Ishikawa (cell line): ENCODE data around the gene TP53BP2.

Experiments used
- CEBPB ChIP-seq: IDR thresholded peaks from 2 replicates; pipeline ENCODE4 v1.6.1; 2012
- CREB1 ChIP-seq: IDR thresholded peaks from 2 replicates; pipeline ENCODE4 v1.6.1; 2012; ENCODE audit warnings: low read depth
- EGR1 ChIP-seq: IDR thresholded peaks from 2 replicates; pipeline ENCODE4 v1.6.1; 2012
- EP300 ChIP-seq: IDR thresholded peaks from 2 replicates; pipeline ENCODE4 v1.6.1; 2012; ENCODE audit warnings: borderline replicate concordance
- FOXM1 ChIP-seq: IDR thresholded peaks from 2 replicates; pipeline ENCODE4 v1.6.1; 2012; ENCODE audit warnings: low read depth, borderline replicate concordance
- NFIC ChIP-seq: IDR thresholded peaks from 2 replicates; pipeline ENCODE4 v1.6.1; 2012
- RAD21 ChIP-seq: IDR thresholded peaks from 2 replicates; pipeline ENCODE4 v1.6.1; 2012; ENCODE audit warnings: low read depth
- TAF1 ChIP-seq: IDR thresholded peaks from 2 replicates; pipeline ENCODE4 v1.6.1; 2012; ENCODE audit warnings: low read depth, mild to moderate bottlenecking
- TCF12 ChIP-seq: IDR thresholded peaks from 2 replicates; pipeline ENCODE4 v1.6.1; 2012; ENCODE audit warnings: low read depth
- TEAD4 ChIP-seq: IDR thresholded peaks from 2 replicates; pipeline ENCODE4 v1.6.1; 2012
- YY1 ChIP-seq: IDR thresholded peaks from 2 replicates; pipeline ENCODE4 v1.6.1; 2012; ENCODE audit warnings: low read depth
- ZBTB7A ChIP-seq: IDR thresholded peaks from 2 replicates; pipeline ENCODE4 v1.6.1; 2012; ENCODE audit warnings: low read depth
- TF ChIP-seq, protein P1 (sequence below): IDR thresholded peaks from 2 replicates; pipeline ENCODE4 v1.6.1; 2012
- TF ChIP-seq, protein P2 (sequence below): IDR thresholded peaks from 2 replicates; pipeline ENCODE4 v1.6.1; 2012
- TF ChIP-seq, protein P3 (sequence below): IDR thresholded peaks from 2 replicates; pipeline ENCODE4 v1.6.1; 2012; ENCODE audit warnings: low read depth, mild to moderate bottlenecking

TP53BP2 gene

DNA sequence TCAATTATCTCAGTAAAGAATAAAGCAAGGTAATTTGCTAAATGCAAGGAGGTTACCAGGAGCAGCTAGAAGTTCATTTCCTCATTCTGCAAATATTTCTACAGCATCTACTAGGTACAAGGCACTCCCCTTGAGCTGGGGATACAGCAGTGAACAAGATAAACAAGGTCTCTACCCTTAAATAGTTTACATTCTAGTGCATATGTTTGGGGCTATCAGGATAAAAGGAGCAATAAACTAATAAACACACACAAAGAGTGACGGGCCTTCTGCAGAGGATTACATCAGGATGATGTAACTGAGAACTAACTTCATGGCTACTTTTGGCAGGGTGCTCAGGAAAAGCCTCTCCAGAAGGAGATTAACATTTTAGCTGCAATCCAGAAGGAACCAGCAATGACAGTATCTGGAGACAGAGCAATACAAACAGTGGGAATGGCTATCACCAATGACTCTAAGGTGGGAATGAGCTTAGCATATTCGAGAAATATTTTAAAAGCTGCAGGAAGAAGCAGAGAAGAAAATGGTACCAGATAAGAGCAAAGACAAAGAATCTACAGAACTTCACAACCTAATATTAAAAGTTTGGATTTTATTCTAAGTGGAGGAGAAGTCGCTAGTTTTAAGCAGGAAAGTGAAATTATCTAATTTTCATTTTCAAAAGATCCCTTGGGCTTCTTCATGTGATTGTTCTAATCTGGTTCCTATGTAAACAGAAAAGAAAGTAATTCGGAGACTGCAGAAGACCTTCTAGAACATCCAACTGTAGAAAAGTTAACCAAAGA, 25.8 kb downstream of the TP53BP2 start:
- TF ChIP-seq EP300 (no peak), TCF12 (no peak), CEBPB (no peak), CREB1 (no peak), RAD21 (no peak), TEAD4 (no peak), NFIC (no peak), FOXM1 (no peak), ZBTB7A (no peak)
- TF ChIP-seq, protein P1, sequence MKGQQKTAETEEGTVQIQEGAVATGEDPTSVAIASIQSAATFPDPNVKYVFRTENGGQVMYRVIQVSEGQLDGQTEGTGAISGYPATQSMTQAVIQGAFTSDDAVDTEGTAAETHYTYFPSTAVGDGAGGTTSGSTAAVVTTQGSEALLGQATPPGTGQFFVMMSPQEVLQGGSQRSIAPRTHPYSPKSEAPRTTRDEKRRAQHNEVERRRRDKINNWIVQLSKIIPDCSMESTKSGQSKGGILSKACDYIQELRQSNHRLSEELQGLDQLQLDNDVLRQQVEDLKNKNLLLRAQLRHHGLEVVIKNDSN: no peak
- TF ChIP-seq, protein P2, sequence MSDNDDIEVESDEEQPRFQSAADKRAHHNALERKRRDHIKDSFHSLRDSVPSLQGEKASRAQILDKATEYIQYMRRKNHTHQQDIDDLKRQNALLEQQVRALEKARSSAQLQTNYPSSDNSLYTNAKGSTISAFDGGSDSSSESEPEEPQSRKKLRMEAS: no peak
- TF ChIP-seq, protein P3, sequence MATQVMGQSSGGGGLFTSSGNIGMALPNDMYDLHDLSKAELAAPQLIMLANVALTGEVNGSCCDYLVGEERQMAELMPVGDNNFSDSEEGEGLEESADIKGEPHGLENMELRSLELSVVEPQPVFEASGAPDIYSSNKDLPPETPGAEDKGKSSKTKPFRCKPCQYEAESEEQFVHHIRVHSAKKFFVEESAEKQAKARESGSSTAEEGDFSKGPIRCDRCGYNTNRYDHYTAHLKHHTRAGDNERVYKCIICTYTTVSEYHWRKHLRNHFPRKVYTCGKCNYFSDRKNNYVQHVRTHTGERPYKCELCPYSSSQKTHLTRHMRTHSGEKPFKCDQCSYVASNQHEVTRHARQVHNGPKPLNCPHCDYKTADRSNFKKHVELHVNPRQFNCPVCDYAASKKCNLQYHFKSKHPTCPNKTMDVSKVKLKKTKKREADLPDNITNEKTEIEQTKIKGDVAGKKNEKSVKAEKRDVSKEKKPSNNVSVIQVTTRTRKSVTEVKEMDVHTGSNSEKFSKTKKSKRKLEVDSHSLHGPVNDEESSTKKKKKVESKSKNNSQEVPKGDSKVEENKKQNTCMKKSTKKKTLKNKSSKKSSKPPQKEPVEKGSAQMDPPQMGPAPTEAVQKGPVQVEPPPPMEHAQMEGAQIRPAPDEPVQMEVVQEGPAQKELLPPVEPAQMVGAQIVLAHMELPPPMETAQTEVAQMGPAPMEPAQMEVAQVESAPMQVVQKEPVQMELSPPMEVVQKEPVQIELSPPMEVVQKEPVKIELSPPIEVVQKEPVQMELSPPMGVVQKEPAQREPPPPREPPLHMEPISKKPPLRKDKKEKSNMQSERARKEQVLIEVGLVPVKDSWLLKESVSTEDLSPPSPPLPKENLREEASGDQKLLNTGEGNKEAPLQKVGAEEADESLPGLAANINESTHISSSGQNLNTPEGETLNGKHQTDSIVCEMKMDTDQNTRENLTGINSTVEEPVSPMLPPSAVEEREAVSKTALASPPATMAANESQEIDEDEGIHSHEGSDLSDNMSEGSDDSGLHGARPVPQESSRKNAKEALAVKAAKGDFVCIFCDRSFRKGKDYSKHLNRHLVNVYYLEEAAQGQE: no peak

DNA sequence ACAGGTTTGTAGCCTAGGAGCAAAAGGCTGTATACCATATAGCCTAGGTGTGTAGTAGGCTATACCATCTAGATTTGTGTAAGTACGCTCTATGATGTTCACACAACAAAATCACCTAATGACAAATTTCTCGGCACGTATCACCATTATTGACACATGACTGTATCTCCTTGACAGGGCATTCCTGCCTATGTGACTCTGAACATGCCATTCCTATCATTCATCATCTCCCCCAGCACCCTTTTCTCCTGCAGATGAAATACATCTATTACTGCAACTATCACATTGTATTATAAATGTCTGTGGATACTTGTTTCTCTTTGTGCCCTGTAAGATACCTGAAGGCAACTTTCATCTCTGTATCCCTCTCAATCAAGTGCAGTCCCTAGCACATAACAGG, 29.9 kb downstream of the TP53BP2 start:
- TF ChIP-seq, protein P3: no peak
- TF ChIP-seq TEAD4: no peak
- no peak for TF ChIP-seq NFIC
- no peak for TF ChIP-seq YY1
- TF ChIP-seq CREB1: no peak
- TF ChIP-seq TAF1: no peak
- TF ChIP-seq TCF12: no peak
- TF ChIP-seq, protein P2: no peak
- no peak for TF ChIP-seq RAD21
- TF ChIP-seq ZBTB7A: no peak
- TF ChIP-seq, protein P1: no peak

DNA sequence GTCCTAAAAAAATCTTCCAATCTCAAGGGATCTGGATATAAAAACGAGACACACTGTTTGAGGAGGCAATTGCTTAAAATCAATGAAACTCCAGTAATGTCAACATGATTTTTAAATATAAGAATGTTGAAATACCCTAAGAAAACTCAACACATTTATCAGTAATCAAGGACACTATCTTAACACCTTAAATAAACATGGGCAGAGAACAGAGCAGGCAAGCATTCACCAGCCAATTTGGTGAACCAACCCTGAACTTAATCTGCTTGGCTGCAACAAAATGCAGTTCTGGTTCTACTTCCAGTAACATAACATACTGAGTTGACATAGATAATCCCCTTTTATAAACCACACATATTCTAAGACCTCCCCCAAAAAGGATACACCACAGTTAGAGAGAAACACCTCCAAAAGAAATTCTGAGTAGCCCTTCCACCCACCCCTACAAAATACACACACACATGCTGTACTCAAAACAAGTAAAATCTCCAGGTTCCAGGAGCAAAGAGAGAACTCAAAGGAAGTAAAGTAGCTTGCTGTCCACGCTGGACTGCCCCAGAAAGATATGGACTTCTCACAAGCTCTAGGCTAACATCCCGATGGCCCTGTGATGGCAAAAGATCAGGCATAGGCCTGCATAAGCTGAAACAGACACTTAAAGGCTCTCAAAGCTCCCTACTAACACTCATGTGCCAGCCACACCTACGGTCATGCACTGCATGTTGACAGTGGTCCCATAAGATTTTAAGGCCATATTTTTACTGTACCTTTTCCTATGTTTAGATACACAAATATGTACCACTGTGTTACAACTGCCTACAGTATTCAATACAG, 30.5 kb downstream of the TP53BP2 start:
- no peak for TF ChIP-seq YY1

DNA sequence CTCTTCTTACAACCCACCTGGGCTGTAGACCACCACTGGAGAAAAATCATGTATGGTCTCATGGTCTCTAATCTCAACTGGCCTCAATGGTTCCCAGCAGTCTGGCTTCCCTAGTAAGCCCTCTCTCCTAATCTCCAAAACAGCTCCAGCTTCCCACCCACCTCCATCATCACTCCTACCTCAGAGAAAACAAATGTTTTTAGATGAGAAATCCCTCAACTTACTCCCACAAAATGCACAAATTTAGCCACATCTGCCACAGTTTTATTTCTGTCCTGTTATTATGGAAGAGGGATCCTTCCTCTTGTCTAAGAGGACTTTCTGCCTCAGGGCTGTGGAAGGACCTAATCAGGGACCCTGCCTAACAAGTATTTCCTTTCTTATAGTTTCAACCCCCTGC, 32.1 kb downstream of the TP53BP2 start:
- TF ChIP-seq TEAD4: no peak
- no peak for TF ChIP-seq ZBTB7A
- TF ChIP-seq EGR1: no peak
- TF ChIP-seq EP300: no peak
- no peak for TF ChIP-seq YY1
- no peak for TF ChIP-seq FOXM1
- TF ChIP-seq NFIC: no peak
- TF ChIP-seq RAD21: no peak
- TF ChIP-seq, protein P2: no peak
- TF ChIP-seq, protein P1: no peak
- TF ChIP-seq, protein P3: no peak
- no peak for TF ChIP-seq CEBPB
- TF ChIP-seq TAF1: no peak
- TF ChIP-seq TCF12: no peak
- no peak for TF ChIP-seq CREB1
